GM10847 (cell line): Measurements from ENCODE around the gene SERPINB4.

Experiments used
- POLR2A ChIP-seq: IDR thresholded peaks from 2 replicates; pipeline ENCODE4 v1.6.1; 2011; ENCODE audit not compliant: insufficient read length; ENCODE audit errors: extremely low read depth

SERPINB4 gene

DNA sequence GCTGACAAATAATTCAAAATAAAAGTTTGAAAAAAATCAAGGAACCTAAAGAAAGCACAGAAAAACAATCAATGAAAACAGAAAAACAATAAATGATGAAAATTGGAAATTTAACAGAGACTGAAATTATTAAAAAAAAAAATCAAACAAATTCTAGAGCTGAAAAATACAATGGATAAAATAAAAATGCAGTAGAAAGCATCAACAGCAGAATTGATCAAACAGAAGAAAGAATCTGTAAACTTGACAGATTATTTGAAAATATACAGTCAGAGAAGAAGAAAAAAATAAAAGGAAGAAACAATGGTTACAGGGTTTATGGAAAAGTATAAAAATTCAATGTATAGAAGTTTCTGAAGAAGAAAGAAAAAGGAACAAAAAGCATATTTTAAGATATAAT lies 16.2 kb downstream of the SERPINB4 start:
- TF ChIP-seq POLR2A = no peak

DNA sequence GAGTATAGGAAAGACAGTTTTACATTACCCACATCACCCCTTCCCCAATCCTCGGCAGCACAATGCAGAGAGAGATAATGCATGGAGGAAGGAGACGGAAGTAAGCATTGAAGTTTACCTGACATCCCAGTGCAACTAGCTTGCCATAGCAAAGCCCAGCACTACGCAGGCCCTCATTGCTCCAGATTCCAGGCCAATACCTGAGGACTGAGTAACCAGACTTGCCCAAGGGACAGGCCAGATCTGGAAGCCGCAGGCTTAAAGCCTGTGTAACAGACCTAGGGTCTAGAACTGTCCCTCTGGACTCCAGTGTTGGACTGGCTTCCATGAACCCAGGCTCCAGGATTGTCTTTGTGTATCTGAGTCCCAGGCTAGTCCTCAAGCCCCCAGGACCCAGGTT lies 17.6 kb downstream of the SERPINB4 start:
- no peak for TF ChIP-seq POLR2A

DNA sequence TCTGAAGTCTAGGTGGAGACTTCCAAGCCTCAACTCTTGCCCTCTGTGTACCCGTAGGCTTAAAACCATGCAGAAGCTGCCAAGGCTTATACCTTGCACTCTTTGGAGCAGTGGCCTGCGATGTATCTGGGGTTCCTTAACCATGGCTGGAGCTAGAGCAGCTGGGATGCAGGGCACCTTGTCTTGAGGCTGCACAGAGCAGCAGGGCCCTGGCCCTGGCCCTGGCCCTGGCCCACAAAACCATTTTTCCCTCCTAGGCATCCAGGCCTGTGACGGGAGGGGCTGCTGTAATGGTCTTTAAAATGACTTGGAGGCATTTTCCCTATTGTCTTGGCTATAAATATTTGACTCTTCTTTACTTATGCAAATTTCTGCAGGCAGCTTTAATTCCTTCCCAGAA lies 19.2 kb downstream of the SERPINB4 start:
- no peak for TF ChIP-seq POLR2A

DNA sequence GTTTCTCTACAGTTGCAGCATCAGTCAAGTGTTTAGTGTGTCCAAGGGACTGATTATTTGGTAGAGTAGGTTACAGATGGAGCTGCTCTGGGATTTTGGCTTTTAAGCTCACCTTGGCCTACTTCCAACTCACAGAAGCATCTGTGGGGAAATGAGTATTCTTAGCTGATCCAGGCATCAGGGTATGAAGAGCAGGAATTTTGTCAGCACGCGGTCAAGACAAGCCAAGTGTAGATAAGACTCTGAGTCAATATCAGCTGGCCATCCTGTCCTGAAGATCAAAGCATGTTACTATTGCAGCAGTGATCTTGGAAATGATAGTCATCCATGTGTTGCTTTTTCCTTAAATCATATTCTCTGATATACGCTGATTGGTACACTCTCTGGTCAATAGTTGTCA lies 24.4 kb downstream of the SERPINB4 start:
- TF ChIP-seq POLR2A = no peak

DNA sequence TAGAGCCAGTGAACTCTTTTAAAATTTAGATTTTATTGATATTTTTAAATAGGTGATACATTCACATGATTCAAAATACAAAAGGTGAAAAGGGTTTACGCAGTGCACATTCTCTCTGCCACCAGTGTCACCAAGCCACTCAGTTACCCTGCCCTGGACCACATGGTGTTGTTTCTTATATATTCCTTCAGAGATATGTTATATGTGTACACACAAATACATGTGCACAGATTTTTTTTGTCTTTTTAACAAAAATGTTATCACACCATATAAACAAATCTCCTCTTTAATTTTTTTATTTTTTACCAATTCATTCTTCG lies 26.2 kb downstream of the SERPINB4 start:
- TF ChIP-seq POLR2A = no peak

DNA sequence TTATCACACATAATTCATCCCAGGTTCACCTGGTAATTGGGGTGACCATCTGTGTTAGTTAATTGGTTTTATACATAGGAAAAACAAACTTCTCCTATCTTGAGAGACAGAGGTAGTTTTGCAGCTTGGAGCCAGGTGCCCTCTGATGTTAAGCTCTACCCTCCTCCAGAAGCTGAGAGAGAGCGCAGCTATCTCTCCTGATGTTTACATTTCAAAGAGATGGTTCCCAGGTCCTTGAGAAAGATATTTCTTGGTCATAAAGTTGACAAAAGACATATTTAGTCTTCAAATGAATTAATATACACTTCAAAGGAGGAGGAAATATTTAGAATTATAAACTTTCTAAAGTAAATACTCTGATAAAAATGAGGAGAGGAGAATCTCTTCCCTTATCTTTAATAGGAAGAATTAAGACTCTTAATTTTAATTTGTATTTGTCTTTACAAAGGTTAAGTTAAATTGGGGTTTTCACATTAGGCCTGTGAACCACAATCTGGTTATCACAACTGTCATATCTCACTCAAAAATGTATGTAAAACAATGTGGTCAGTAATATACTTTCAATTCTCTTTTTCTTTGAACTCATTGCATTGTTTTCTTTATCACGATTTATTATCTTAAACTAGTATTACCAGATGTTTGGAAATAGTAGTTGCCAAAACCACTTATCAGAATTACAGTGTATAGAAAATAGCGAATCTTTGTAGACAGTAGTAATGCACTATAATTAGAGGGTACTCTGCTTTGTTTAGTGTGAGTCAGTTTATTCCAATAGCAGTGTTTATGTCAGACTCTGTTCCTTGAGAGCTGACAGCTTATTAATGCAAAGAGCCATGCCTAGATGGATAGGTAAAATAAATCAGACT lies 26.8 kb downstream of the SERPINB4 start:
- TF ChIP-seq POLR2A = no peak

DNA sequence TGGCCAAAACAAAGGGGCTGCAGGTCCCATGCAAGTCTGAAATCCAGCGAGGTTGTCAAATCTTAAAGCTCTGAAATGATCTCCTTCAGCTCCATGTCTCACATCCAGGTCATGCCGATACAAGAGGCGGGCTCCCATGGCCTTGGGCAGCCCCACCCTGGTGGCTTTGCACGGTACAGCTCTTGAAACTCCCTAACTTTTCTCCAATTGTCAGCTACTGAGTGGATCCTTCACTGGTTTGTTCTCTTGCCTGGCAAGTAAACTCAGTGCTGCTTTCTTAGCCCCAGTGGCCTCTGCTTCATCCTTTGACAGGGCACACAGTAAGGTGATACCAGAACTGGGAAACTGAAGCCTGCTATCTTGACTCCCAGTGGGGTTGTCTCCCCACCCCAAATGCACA lies 30.6 kb downstream of the SERPINB4 start:
- TF ChIP-seq POLR2A = no peak

DNA sequence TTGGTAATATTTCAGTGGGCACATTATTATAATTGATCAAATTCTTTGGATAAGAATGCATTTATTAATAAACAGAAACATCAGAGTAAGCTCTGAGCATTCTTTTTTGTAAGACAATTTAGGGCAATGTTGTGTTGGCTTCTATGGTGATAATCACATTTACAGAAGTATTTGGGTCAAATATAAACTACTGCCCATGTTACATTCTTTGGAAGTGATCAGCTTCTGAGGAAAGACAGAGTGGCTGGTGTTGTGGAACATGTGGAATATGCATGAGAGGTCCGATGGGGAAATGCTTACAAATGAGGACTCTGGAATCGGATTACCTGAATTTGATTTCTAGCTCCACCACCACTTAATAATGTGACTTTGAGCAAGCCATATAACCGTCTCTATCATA lies 37.5 kb downstream of the SERPINB4 start:
- no peak for TF ChIP-seq POLR2A

DNA sequence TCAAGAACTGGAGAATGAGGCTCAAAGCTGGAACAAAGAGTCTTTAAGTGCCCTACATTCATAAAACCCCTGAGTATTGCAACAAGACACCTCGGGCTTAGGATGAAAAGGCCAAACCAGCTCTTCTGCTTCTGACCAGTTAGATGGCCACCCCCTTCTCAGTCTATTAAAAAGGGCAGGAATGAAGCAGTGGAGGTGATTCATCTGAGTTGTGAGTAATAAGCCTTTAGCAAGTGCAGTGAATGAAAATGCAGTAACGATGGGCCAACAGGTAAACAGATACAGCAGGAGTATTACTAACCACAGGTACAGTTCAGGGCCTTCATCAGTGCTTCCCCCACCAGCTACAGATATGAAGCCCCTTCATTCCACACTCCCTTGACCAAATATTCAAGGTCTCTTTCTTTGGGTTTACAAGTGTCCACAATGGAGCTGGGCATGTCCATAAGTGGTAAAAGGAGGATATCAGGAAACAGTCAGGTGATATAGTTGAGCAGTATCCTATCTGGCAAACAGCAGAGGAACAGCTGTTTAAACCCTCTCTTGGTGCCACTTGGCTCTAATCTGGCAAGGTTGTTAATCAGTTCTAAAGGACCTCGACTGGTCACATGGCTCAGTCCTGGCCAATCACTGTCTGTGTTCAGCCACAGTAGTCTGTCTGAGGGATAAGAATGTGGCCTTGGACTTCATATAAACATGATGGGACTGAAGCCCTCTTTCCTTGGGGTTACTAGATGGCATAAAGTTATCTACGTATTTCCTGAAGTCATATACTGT lies 39.1 kb downstream of the SERPINB4 start:
- no peak for TF ChIP-seq POLR2A

DNA sequence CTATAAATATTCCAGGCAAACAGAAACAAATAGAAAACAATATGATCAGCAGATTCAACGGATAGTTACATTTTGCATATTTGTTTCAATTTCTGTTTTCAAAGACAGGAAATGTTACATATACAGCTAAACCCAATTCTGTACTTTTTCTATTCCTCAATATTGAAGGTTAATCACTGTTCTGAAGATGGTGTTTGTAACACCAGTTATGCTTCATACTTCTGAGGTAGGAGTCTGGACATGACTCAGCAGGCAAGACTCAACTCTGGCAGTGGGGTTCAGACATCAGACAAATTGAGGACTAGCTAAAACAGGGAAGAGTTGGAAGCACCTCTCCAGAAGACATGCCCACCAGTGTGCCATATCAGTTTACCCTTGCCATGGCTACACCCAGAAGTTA lies 40.3 kb downstream of the SERPINB4 start:
- no peak for TF ChIP-seq POLR2A

DNA sequence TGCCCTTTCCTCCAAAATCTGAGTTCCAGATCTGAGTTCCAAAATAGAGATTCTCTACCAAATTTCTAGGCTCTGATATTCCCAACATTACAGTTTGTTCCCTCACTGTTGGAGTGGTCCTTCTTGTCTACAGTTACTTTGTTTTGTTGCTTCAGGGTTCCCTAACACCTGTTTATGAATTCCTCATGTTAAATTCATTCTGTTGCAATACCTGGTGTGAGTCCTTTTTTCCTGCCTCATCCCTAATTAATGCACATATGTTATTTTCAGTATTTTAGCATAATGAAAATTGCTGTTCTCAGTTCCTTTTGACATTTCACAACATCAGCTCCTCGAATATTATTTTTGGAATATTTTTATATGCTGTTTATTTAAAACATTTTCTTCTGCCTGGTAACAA lies 40.7 kb downstream of the SERPINB4 start:
- no peak for TF ChIP-seq POLR2A

DNA sequence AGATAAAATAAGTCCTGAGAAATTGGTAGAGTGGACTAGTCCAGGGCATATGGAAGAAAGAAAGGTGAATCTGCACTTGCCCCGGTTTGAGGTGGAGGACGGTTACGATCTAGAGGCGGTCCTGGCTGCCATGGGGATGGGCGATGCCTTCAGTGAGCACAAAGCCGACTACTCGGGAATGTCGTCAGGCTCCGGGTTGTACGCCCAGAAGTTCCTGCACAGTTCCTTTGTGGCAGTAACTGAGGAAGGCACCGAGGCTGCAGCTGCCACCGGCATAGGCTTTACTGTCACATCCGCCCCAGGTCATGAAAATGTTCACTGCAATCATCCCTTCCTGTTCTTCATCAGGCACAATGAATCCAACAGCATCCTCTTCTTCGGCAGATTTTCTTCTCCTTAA lies 47.1 kb downstream of the SERPINB4 start:
- no peak for TF ChIP-seq POLR2A

DNA sequence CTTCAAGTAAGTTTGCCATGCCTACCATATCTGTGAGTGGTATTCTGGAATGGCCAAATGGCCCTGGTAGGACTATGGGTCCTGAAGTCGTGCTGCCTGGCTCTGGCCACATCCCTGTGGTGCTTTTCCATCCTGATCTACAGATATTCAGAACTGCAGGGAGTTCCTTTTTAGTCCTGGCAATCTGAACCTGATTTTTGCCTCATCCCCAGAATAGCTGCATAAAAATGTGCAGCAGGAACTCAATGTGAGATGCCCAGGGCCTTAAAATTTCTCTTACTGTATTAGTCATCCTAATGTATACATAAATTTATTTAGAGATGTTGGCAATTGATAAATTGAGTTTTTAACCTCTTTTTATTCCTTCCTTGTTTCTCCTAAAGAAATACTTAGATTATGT lies 51.6 kb downstream of the SERPINB4 start:
- TF ChIP-seq POLR2A = no peak

DNA sequence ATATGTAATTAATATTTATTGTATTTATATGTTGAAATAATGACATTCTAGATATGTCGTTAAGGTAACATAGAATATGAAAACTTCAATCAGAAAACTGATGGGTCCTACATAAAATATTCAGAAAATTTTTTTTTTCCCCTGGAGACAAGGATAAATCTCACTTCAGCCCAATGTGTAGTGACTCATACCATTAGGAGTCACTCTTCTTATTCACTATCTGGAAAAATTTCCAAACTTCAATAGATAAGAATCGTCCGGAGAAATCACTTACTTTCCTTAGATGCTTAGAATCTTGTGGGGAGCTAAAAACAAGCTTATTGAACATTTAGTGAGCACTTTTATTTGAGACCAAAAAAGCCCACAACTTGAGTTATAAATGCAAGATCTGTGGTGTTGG lies 52.3 kb downstream of the SERPINB4 start:
- TF ChIP-seq POLR2A = no peak

DNA sequence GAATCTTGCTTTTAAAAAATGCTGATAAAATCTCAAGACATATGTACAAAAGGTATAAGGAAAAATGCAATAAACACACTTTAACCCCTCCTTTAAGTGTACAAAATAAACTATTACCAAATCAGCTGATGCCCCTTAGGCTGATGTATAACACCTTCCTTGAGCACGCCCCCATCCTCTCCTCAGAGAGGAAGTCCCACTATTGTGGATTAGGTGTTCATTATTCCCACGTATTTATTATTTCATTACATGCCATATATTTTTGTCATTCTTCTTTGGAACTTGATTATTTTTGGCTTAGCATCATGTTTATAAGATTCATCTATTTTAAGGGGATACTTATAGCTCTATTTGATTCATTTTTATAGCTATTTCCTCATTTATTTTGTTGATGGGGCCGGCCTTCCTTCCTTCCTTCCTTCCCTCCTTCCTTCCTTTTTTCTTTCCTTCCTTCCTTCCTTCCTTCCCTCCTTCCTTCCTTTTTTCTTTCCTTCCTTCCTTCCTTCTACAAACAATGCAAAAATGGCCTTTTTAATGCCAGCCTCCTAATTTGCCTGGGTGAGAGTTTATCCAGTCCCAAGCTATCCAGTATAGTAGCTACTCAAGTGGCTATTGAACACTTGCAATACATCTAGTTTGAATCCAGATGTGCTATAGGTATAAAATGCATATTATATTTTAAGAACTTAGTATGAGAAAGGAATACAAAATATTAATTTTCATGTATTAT lies 52.9 kb downstream of the SERPINB4 start:
- TF ChIP-seq POLR2A = no peak

DNA sequence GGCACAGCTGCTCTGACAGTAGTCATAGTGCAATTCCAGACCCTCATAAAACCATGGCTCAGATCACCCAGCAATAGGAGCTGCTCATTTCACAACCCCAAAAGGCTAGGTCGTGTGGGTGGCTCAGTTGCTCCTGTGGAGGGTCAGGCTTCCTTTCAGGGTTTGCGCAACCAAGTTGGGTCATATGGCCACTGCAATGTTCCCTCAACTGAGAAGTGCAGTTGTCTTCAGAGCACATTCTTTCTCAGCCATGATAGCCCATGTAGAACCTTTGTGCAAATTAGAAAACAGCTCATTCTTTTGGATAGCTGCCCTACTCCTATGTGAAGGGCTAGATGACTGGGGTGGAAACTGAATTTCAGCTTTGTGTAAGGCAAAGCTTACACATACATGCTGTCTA lies 53.7 kb downstream of the SERPINB4 start:
- TF ChIP-seq POLR2A = no peak
